ENCODE data around the gene FANK1.

Gene FANK1

GRCh38 chr10:126054191-126054590, 157.8 kb downstream of the FANK1 start:
- intact Hi-C loops (cut with DNase I): no loop called here

GRCh38 chr10:126057494-126057893, 161.1 kb downstream of the FANK1 start:
- no peak for DNase-seq
- intact Hi-C loops (cut with DNase I): no loop called here

More at GRCh38 chr10:126054191-126054590, 157.8 kb downstream of the FANK1 start:
- no peak for DNase-seq

- intact Hi-C loops (cut with DNase I): no loop called here
- DNase-seq: no peak
Observed at GRCh38 chr10:126058104-126058503, 161.7 kb downstream of the FANK1 start.

GRCh38 chr10:126058507-126058906, 162.1 kb downstream of the FANK1 start:
- no peak for DNase-seq
- intact Hi-C loops (cut with DNase I): no loop called here
